KOPT-K1 (cell line): ENCODE results near the gene COBL.

Source experiments
- H3K27ac ChIP-seq: fragments of 200-600 bp; sonication (generic); 2 replicates; pipeline ENCODE4 v1.5.1; 2016; ENCODE audit warnings: antibody characterized with exemption, mild to moderate bottlenecking, low read depth, low read length; ENCODE audit not compliant: poor library complexity, severe bottlenecking
- H3K36me3 ChIP-seq: fragments of 200-600 bp; sonication (generic); 2 replicates; pipeline ENCODE4 v1.5.1; 2017; ENCODE audit warnings: antibody characterized with exemption, mild to moderate bottlenecking, low read length, moderate library complexity; ENCODE audit not compliant: insufficient read depth
- H3K9me3 ChIP-seq: fragments of 200-600 bp; sonication (generic); 2 replicates; pipeline ENCODE4 v1.5.1; 2017; ENCODE audit warnings: antibody characterized with exemption, low read length, mild to moderate bottlenecking; ENCODE audit not compliant: insufficient read depth, poor library complexity, severe bottlenecking

Gene COBL

DNA sequence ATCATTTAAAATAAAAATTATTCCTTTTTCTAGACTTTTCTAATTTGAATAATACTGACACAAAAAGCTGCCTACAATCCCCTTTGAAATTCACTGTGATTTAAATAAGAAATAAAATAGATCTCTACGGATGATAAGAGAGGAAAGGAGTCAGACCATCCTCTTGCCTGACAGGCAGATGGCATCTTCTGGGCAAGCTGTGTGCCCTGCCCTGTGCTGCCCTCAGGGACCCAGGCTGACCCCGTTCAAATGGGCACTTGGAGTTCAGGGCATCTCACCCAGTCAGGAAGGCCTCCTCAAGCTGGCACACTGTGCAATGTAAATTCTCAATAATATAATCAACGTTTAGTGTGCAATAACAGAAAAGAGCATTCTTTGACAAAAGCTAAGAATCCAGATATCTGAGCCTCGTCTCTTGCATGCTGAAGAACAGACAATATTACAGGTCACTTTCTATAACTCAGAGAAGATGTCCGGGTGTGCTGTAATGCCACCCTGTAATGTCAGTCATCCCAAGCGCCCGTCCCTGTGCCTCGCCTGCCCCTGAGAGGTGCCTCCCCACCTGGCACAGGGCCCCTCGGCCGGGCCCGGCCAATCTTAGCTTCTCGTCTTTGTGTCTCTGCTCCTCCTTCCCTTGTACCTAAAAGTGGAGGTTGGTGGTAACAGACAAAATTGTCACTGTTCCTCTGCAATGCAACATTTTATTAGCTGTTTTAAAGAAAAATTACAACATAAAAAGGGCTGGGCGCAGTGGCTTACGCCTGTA, 263.3 kb downstream of the COBL start:
- H3K27ac ChIP-seq = no peak overlapping the region
- no peaks in the 10 kb centered on the region for H3K9me3 ChIP-seq
- no peaks in the 10 kb centered on the region for H3K36me3 ChIP-seq

- Histone ChIP-seq H3K9me3 (no peaks in the 10 kb centered on the region), H3K27ac (no peak overlapping the region), H3K36me3 (no peaks in the 10 kb centered on the region)
These were observed 270.1 kb downstream of the COBL start for GRCh38 chr7:51046482-51046881.

- no peaks in the 10 kb centered on the region for H3K36me3 ChIP-seq
- no peaks in the 10 kb centered on the region for H3K9me3 ChIP-seq
- H3K27ac ChIP-seq = no peak overlapping the region
These were observed 270.5 kb downstream of the COBL start for GRCh38 chr7:51046103-51046466.

DNA sequence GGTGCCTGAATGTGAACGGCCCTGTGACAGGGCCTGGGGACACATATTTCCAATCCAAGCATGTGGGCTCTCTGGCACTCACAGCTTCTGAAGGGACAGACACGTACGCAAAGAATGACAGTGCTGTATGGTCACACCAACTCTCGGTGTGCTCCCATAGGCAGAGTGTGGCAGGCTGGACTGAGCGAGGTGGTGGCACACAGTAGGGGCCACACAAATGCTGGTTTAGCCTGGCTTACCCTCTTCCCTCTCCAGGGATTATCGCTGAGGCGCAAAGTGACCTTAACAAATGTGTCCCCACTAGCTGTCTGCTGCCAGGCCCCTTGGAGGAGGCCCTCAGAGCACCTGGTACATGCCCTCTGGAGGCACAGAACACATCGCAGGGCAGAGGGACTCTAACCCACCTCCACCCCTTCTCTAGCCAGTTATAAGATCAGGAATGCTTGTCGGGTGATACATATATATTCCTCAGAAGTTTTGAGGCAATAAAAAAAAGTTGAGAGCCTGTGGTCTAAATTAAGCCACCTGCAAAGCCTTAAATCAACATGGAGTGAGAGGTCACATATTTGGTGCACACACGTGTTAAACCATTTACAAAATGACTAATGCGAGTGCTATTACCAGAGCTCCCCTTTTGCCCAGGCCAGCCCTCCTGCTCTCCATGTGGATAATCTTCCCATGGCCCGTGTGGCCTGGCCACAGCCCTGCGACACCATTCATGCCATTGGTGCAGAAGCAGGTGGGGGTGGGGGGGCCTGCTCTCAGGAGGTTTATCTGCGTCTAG, 271.1 kb downstream of the COBL start:
- Histone ChIP-seq H3K27ac (no peak overlapping the region), H3K9me3 (no peaks in the 10 kb centered on the region), H3K36me3 (no peaks in the 10 kb centered on the region)

GRCh38 chr7:51043461-51043860, 273.1 kb downstream of the COBL start:
- no peaks in the 10 kb centered on the region for H3K9me3 ChIP-seq
- no peak overlapping the region for H3K27ac ChIP-seq
- no peaks in the 10 kb centered on the region for H3K36me3 ChIP-seq

DNA sequence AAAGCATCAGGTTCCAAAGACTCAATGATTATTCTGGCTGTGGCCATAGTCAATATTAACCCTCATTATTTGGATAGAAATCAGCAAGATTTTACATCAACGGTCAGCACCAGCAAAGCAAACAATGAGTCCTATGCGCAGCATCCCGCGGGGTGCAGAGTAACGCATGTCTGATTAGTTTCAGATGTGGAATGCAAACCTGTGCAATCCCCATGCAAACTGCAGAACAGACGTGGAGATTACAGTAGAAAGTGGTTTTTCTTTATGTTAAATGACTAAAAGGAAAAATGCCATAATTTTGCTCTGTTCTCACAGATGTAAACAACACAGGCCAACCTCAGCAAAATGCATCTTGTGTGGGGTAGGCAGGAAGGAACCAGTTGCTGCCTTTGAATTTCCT, 275.8 kb downstream of the COBL start:
- Histone ChIP-seq H3K36me3 (no peaks in the 10 kb centered on the region), H3K9me3 (no peaks in the 10 kb centered on the region), H3K27ac (no peak overlapping the region)

- Histone ChIP-seq H3K9me3 (no peaks in the 10 kb centered on the region), H3K27ac (no peak overlapping the region)
These were observed 278.0 kb downstream of the COBL start for GRCh38 chr7:51038573-51038972.

DNA sequence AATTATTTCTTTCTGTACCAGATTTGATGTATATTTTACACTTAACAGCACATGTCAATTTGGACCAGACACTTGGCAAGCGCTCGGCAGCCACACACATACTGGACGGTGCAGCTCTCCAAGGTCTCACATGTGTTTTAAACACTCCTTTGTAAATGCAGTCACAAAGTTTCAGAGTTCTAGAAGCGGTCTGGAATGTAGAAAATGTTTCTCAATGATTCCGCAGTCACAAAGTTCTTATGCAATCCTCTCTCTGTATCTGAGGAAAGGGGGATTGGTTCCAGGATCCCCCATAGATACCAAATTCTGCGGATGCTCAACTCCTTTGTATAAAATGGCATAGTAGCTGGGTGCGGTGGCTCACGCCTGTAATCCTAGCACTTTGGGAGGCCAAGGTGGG, 280.9 kb downstream of the COBL start:
- no peak overlapping the region for H3K27ac ChIP-seq
- no peaks in the 10 kb centered on the region for H3K36me3 ChIP-seq
- no peaks in the 10 kb centered on the region for H3K9me3 ChIP-seq

More at GRCh38 chr7:51038573-51038972, 278.0 kb downstream of the COBL start:
- H3K36me3 ChIP-seq = no peaks in the 10 kb centered on the region

DNA sequence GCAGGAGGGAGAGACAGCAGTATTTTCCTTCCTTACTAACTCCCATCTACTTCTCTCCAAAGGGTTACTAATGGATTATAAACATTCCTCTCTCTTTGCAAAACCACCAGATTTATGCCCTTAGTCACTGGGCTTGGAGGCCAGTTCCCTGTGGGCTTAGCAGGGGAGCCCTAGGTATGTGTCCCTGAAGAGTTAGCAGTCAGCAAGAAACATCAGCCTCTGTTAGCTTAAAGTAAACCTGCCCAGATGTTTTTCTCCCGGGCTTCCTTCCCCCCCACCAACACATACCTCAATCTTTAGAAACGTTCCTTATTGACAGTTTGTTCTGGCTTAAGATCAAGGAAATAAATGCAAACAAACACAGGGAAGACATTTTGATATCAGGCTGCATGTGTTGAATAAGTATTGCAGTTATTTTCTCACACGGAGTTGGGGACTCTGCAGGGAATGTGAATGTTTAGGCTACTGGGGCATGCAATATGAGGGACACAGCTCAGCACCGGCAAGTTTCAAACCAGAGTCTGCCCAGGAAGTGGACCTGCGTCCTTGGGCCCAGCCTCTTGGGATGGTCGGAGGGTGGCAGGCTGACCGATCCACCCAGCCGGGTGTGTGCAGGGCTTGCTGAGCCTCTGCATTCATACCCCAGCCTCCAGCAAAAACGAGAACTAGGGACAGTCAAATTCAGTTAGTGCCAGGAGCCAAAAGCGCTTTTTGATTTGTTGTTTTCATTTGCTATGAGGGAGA, 281.9 kb downstream of the COBL start:
- no peak overlapping the region for H3K27ac ChIP-seq
- H3K36me3 ChIP-seq = no peaks in the 10 kb centered on the region
- no peaks in the 10 kb centered on the region for H3K9me3 ChIP-seq

DNA sequence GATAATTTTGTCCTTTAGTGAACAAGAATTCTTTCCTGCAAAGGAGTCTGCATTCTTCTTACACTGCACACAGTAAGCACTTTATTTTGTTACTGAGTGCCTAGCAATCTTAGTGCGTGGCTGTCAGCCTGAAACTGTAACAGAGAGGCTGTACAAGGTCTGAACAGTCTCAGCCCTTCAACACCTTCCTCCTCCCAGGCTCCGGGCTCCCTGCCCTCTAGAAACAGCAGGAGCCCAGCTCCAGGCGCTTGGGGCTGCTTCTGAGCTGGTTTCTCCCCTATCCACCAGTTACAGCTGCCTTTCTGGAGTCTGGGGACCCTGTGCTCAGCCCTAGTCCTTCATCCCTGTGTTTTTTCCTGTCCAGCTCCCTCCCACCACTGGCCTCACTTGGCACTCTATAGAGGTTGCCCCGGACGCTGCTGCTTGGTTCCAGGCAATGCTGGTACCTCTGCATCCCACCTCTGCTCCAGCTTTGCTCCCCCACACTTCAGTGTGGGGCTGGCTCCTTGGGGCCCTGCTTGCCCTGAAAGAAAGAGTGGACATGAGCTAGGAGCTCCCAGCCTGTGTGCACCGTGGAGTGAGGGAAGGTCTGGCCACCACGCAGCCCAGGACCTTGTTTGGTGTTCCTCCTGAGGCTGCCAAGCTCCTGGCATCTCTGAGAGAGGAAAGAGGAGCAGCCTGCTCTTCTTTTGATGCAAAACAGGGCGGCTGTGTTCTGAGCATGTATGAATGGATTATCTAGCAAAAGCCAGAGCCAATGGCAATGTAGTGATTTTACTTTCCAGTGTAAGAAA, 282.7 kb downstream of the COBL start:
- H3K27ac ChIP-seq = no peak overlapping the region
- no peaks in the 10 kb centered on the region for H3K9me3 ChIP-seq
- no peaks in the 10 kb centered on the region for H3K36me3 ChIP-seq

- no peaks in the 10 kb centered on the region for H3K36me3 ChIP-seq
- no peaks in the 10 kb centered on the region for H3K9me3 ChIP-seq
- no peak overlapping the region for H3K27ac ChIP-seq
These were observed 284.7 kb downstream of the COBL start for GRCh38 chr7:51031791-51032515.

GRCh38 chr7:51031216-51031615, 285.4 kb downstream of the COBL start:
- H3K9me3 ChIP-seq = no peaks in the 10 kb centered on the region
- no peaks in the 10 kb centered on the region for H3K36me3 ChIP-seq
- no peak overlapping the region for H3K27ac ChIP-seq

DNA sequence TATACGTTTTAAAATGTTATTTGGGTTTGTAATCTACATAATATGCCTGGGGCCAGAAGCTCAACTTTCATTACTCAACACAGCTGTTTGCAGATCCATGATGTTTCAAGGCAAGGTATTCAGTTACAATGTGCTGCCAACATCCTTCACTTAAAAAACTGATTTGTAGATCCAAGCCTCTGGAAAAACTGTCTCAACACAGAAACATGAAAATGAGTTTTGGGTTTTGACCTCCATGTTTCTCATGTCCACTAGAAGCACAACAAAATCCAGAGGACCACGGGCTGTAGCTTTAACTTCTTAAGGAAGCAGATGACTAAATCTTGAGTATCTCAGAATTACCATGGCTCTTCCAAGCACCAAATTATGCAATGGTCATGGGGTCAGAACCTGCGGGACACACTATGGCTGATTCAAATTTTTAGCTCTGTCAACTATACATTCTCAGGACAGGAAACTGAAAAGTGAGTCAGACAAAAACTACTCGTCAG, 286.9 kb downstream of the COBL start:
- H3K36me3 ChIP-seq = no peaks in the 10 kb centered on the region
- H3K9me3 ChIP-seq = no peaks in the 10 kb centered on the region
- H3K27ac ChIP-seq = no peak overlapping the region

DNA sequence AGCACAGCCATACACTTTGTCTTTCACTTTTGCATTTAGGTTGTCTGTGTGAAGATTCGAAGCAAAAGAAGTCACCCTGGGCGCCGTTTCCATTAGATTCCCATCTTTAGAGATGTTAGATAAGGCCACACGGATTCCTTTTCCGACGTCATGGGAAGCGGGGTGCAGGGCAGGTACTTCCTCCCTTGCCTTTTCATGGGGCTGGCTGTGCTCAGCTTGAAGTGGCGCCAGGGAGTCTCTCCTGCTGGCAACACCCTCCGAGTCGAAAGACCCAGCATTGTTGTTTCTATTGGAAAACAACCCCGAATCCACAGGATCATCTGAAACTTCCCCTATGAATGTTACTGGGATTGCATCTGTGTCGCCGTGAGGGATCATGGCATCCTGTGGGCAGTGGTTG, 287.5 kb downstream of the COBL start:
- H3K27ac ChIP-seq = no peak overlapping the region
- no peaks in the 10 kb centered on the region for H3K36me3 ChIP-seq

More for the DNA sequence above, 287.5 kb downstream of the COBL start:
- no peaks in the 10 kb centered on the region for H3K9me3 ChIP-seq
